ENCODE results near the gene TTC21A. TPM values are rescaled to one million over a fixed set of nuclear protein-coding genes. Genes with fewer than 3 reads are reported as not detected.

TTC21A gene
- total RNA-seq, 1 experiment from 2014 or later, result 7.7 TPM

GRCh38 chr3:39177708-39178332, 70.3 kb downstream of the TTC21A start:
- CTCF ChIA-PET, result no interaction called here
- no peaks in the 10 kb centered on the region for H3K27me3 ChIP-seq (ENCODE audit: control insufficient read depth, insufficient read depth, low read length)
- DNase-seq (ENCODE audit: low read depth, low spot score) (no peak), ATAC-seq (peak; percentile 75)
- peak overlapping the region; percentile 51; the same call in 1 of the 2 replicates for H3K27ac ChIP-seq (ENCODE audit: low read length)
- no peak for TF ChIP-seq TCF7L2 (IDR thresholded peaks at IDR 0.05; ENCODE audit: low read depth, low read length)
- TF ChIP-seq SIN3A (IDR thresholded peaks at IDR 0.05; ENCODE audit: borderline replicate concordance, insufficient read depth, low read depth, low read length), result no peak
- TF ChIP-seq, protein P1, sequence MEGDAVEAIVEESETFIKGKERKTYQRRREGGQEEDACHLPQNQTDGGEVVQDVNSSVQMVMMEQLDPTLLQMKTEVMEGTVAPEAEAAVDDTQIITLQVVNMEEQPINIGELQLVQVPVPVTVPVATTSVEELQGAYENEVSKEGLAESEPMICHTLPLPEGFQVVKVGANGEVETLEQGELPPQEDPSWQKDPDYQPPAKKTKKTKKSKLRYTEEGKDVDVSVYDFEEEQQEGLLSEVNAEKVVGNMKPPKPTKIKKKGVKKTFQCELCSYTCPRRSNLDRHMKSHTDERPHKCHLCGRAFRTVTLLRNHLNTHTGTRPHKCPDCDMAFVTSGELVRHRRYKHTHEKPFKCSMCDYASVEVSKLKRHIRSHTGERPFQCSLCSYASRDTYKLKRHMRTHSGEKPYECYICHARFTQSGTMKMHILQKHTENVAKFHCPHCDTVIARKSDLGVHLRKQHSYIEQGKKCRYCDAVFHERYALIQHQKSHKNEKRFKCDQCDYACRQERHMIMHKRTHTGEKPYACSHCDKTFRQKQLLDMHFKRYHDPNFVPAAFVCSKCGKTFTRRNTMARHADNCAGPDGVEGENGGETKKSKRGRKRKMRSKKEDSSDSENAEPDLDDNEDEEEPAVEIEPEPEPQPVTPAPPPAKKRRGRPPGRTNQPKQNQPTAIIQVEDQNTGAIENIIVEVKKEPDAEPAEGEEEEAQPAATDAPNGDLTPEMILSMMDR (IDR thresholded peaks at IDR 0.05), result no peak
- no peak for TF ChIP-seq REST (IDR thresholded peaks at IDR 0.05; ENCODE audit: insufficient read depth in 1 of 2, low read depth in 2 of 2, low read length in 1 of 2)
- no peak for TF ChIP-seq POLR2AphosphoS5 (IDR thresholded peaks at IDR 0.05; ENCODE audit: low read depth, low read length)
- in situ Hi-C loops (cut with HindIII; ENCODE audit: low pct_unique_long_range_greater_than_20kb, low sequenced_read_pairs) (no loop called here), intact Hi-C loops (cut with micrococcal nuclease; ENCODE audit: unreplicated experiment) (no loop called here)
- no peaks in the 10 kb centered on the region for H3K9me3 ChIP-seq (ENCODE audit: control insufficient read depth, insufficient read depth, low read depth, low read length)
- H3K4me1 ChIP-seq (ENCODE audit: control insufficient read depth, insufficient read depth, low read length), result peaks cover 11% of the 10 kb centered on the region
- H3K4me3 ChIP-seq (ENCODE audit: low read depth in 2 of 2, low read length in 2 of 2), result peak overlapping the region; percentile 42 to 61
- H3K36me3 ChIP-seq (ENCODE audit: control insufficient read depth, insufficient read depth, low read length), result no peaks in the 10 kb centered on the region
- POLR2A ChIA-PET, result interaction anchor here (0.6 kb wide), 1 partner anchor 71 kb away, joined by 5 read pairs; no protein-coding TSS in a partner anchor
- TSS peak; percentile 90 for BruUV-seq (replicated peaks)

- no peak for ATAC-seq
- intact Hi-C loops (cut with micrococcal nuclease; ENCODE audit: unreplicated experiment), result no loop called here
Observed at GRCh38 chr3:39178553-39178952, 71.1 kb downstream of the TTC21A start.

More at GRCh38 chr3:39178553-39178952, 71.1 kb downstream of the TTC21A start:
- Histone ChIP-seq H3K27me3 (ENCODE audit: control insufficient read depth, insufficient read depth, low read length) (no peaks in the 10 kb centered on the region), H3K36me3 (ENCODE audit: control insufficient read depth, insufficient read depth, low read length) (no peaks in the 10 kb centered on the region), H3K4me1 (ENCODE audit: control insufficient read depth, insufficient read depth, low read length) (peaks cover 11% of the 10 kb centered on the region), H3K27ac (ENCODE audit: low read length) (peak overlapping the region; percentile 51; the same call in 1 of the 2 replicates), H3K9me3 (ENCODE audit: control insufficient read depth, insufficient read depth, low read depth, low read length) (no peaks in the 10 kb centered on the region), H3K4me3 (ENCODE audit: low read depth in 2 of 2, low read length in 2 of 2) (peak overlapping the region in 1 of 2 experiments; percentile 61; a peak in 2 of 4 replicates)
- DNase-seq (ENCODE audit: low read depth, low spot score), result no peak
- CTCF ChIA-PET, result no interaction called here
- BruUV-seq (replicated peaks), result no TSS peak
- POLR2A ChIA-PET, result no interaction called here
- in situ Hi-C loops (cut with HindIII; ENCODE audit: low pct_unique_long_range_greater_than_20kb, low sequenced_read_pairs), result no loop called here
- TF ChIP-seq TCF7L2 (IDR thresholded peaks at IDR 0.05; ENCODE audit: low read depth, low read length) (no peak), REST (IDR thresholded peaks at IDR 0.05; ENCODE audit: insufficient read depth in 1 of 2, low read depth in 2 of 2, low read length in 1 of 2) (no peak), SIN3A (IDR thresholded peaks at IDR 0.05; ENCODE audit: borderline replicate concordance, insufficient read depth, low read depth, low read length) (no peak)

Data from Panc1 (cell line).